Transverse colon (tissue), 4 donors: ENCODE measurements around the gene ZHX3. TPM values are rescaled to one million over a fixed set of nuclear protein-coding genes. Genes with fewer than 3 reads are reported as not detected.

ENCODE experiments used
- DNase-seq: peaks from one replicate; pipeline ENCODE4 v3.0.0-alpha.2; 2019
- H3K27ac ChIP-seq, 4 donors: fragments of 200-600 bp; sonication (generic); 2 replicates each; pipeline ENCODE4 v1.5.1; 2016 to 2018; ENCODE audit warnings: inconsistent platforms in 4 of 4
- H3K27me3 ChIP-seq: fragments of 200-600 bp; sonication (generic); 2 replicates; pipeline ENCODE4 v1.5.1; 2017; ENCODE audit warnings: inconsistent platforms
- H3K36me3 ChIP-seq, 4 donors: fragments of 200-600 bp; sonication (generic); 2 replicates each; pipeline ENCODE4 v1.5.1; 2017 to 2019; ENCODE audit warnings: inconsistent platforms in 4 of 4
- H3K4me1 ChIP-seq, 4 donors: fragments of 200-600 bp; sonication (generic); 2 replicates each; pipeline ENCODE4 v1.5.1; 2017 to 2020; ENCODE audit warnings: inconsistent platforms in 4 of 4
- H3K4me3 ChIP-seq, 4 donors: fragments of 200-600 bp; sonication (generic); 1 replicate in 1 of 4; 2 replicates in 3 of 4; pipeline versions ENCODE4 v1.5.1 to v1.6.1; 2017 to 2019; ENCODE audit warnings: inconsistent platforms in 4 of 4
- H3K9me3 ChIP-seq, 2 donors: fragments of 200-600 bp; sonication (generic); 2 replicates each; pipeline ENCODE4 v1.5.1; 2017 to 2019; ENCODE audit warnings: inconsistent platforms in 2 of 2
- EP300 ChIP-seq: sonication (generic); formaldehyde crosslinking; IDR thresholded peaks from one replicate; pipeline ENCODE4 v1.6.1; 2017; ENCODE audit warnings: antibody characterized with exemption, low read depth
- POLR2A ChIP-seq: fragments of 450-650 bp; IDR thresholded peaks from one replicate; pipeline ENCODE4 v1.6.1; 2016; ENCODE audit warnings: antibody characterized with exemption, mild to moderate bottlenecking, moderate library complexity
- POLR2AphosphoS5 ChIP-seq, 3 donors: sonication (generic); formaldehyde crosslinking; IDR thresholded peaks; one replicate each; pipeline ENCODE4 v1.6.1; 2016; ENCODE audit warnings: antibody characterized with exemption in 3 of 3
- WGBS, 2 donors: methylation state at CpG; one replicate each; pipeline ENCODE4 v1.1.5; 2018; ENCODE audit warnings: low coverage in 1 of 2; 5-methylcytosine and 5-hydroxymethylcytosine counted together
- in situ Hi-C, 4 donors: fragments of 200-750 bp; cut with MboI; loops; one replicate each; pipeline versions ENCODE4 v1.15.0 to v1.15.1; 2017; ENCODE audit warnings: low sequenced_read_pairs in 3 of 4, low pct_ligation_motif_present in 1 of 4, low pct_unique_long_range_greater_than_20kb in 1 of 4
- intact Hi-C: fragments of 100-400 bp; cut with DNase I; formaldehyde crosslinking; loops from one replicate; pipeline ENCODE4 v1.15.1; 2023; ENCODE audit warnings: low total_unique reads
- total RNA-seq, 4 donors: library from RNA; depleted of rRNA; stranded (reverse); fragments of >200 nt; gene quantifications; one replicate each; pipeline ENCODE4 v1.1.0, GENCODE V29; 2016
- TF ChIP-seq, protein P1 (sequence below), 5 experiments: fragments of 200-600 bp in 3 of 5; fragments of 450-650 bp in 2 of 5; sonication (generic) in 3 of 5; IDR thresholded peaks; 1 replicate in 2 of 5; 2 replicates in 3 of 5; pipeline ENCODE4 v1.5.1; 2016 to 2017; ENCODE audit warnings: antibody characterized with exemption in 5 of 5, inconsistent platforms in 3 of 5, mild to moderate bottlenecking in 2 of 5, moderate library complexity in 1 of 5

Gene ZHX3
- total RNA-seq, 4 donors from 2014 or later: 22.7 to 34.8 (median 26.4) TPM

DNA sequence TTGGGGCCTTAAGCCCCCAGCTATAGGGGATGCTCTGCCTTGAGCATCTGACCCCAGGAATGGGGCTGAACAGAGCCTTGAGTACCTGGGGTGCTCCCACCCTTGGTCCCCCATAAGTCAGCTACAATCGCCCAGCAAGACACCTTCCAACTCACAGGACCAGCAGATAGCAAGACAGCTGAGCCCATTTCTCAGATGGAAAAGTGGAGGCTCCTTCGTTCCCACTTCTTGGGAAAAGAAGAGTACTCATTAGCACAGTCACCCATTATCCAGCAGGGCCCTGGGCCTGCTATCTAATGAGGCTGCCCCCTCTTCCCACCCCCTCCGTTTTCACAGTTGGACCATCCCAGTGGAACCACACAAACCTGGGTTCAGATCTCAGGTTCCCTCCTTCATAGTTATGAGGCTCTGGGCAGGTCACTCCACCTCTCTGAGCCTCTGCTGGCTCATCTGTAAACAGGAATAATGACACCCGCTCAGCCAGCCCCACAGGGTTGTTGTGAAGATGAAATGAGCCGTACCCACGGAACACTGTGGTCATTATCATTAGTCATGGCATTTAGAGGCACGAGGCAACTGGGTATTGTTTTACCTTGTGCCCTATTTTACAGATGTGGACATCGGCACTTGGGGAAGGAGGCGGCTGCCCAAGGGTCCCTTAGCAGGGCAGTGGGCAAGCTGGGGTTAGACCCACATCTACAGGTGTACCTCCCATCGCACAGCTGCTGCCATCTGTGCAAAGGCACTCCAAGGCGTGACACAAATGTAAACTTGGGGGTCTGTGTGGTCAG, 27.6 kb upstream of the ZHX3 start:
- 80% methylated on average over 11 of the region's 11 CpGs; no CpG with 5 or more reads in 1 of the 2 donors for WGBS, 2 donors
- H3K4me3 ChIP-seq: no peak overlapping the region
- DNase-seq: no peak
- no peaks in the 10 kb centered on the region for H3K27me3 ChIP-seq
- peaks cover 4 to 28% (median 22%) of the 10 kb centered on the region in 4 donors for H3K4me1 ChIP-seq
- H3K36me3 ChIP-seq: peaks cover 0 to 7% (median 3%) of the 10 kb centered on the region in 4 donors
- TF ChIP-seq POLR2A: no peak
- TF ChIP-seq, protein P1, sequence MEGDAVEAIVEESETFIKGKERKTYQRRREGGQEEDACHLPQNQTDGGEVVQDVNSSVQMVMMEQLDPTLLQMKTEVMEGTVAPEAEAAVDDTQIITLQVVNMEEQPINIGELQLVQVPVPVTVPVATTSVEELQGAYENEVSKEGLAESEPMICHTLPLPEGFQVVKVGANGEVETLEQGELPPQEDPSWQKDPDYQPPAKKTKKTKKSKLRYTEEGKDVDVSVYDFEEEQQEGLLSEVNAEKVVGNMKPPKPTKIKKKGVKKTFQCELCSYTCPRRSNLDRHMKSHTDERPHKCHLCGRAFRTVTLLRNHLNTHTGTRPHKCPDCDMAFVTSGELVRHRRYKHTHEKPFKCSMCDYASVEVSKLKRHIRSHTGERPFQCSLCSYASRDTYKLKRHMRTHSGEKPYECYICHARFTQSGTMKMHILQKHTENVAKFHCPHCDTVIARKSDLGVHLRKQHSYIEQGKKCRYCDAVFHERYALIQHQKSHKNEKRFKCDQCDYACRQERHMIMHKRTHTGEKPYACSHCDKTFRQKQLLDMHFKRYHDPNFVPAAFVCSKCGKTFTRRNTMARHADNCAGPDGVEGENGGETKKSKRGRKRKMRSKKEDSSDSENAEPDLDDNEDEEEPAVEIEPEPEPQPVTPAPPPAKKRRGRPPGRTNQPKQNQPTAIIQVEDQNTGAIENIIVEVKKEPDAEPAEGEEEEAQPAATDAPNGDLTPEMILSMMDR (IDR thresholded peaks at IDR 0.05): no peak
- TF ChIP-seq POLR2AphosphoS5 (IDR thresholded peaks at IDR 0.05): no peak
- TF ChIP-seq EP300: no peak
- H3K9me3 ChIP-seq: no peaks in the 10 kb centered on the region
- in situ Hi-C loops (loop anchor here in 3 of 4 donors (5.0 to 25.0 kb wide), 3 partner anchors 173 to 383 kb away; no protein-coding TSS in a partner anchor), intact Hi-C loops (loop anchor here (2.0 to 5.0 kb wide), 2 partner anchors 20 to 77 kb away; no protein-coding TSS in a partner anchor)
- H3K27ac ChIP-seq: no peak overlapping the region

DNA sequence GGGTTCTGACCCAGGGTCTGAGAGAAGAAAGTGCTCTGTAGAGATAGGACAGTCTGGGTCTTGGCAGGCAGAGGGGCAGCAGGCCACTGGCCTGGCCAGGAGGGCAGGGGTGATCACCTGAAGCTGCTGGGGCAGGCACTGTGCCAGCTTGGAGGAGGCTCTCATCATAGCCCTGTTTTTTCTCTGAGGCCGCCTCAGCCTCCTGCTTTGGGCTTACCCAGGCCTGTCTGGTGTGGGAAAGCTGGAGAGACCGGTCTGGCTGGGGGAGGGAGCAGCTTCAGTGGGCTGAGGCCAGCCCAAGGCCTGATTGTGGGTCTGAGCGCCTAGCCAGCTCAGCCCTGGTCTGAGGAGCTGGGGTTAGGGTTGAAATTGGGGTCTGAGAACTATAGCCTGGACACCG, 26.9 kb upstream of the ZHX3 start:
- Histone ChIP-seq H3K9me3 (no peaks in the 10 kb centered on the region), H3K36me3 (peaks cover 0 to 1% (median 0%) of the 10 kb centered on the region in 4 donors), H3K27me3 (no peaks in the 10 kb centered on the region), H3K4me1 (peaks cover 6 to 35% (median 26%) of the 10 kb centered on the region in 4 donors), H3K27ac (no peak overlapping the region), H3K4me3 (no peak overlapping the region)
- in situ Hi-C loops (loop anchor here in 3 of 4 donors (5.0 to 25.0 kb wide), 3 partner anchors 172 to 382 kb away; no protein-coding TSS in a partner anchor), intact Hi-C loops (loop anchor here (2.0 kb wide), 1 partner anchor 20 kb away; no protein-coding TSS in a partner anchor)
- TF ChIP-seq POLR2AphosphoS5 (IDR thresholded peaks at IDR 0.05): no peak
- no peak for TF ChIP-seq EP300
- TF ChIP-seq POLR2A: no peak
- TF ChIP-seq, protein P1 (IDR thresholded peaks at IDR 0.05): no peak
- WGBS, 2 donors: 95% methylated on average over 4 of the region's 4 CpGs; no CpG with 5 or more reads in 1 of the 2 donors
- DNase-seq: no peak

DNA sequence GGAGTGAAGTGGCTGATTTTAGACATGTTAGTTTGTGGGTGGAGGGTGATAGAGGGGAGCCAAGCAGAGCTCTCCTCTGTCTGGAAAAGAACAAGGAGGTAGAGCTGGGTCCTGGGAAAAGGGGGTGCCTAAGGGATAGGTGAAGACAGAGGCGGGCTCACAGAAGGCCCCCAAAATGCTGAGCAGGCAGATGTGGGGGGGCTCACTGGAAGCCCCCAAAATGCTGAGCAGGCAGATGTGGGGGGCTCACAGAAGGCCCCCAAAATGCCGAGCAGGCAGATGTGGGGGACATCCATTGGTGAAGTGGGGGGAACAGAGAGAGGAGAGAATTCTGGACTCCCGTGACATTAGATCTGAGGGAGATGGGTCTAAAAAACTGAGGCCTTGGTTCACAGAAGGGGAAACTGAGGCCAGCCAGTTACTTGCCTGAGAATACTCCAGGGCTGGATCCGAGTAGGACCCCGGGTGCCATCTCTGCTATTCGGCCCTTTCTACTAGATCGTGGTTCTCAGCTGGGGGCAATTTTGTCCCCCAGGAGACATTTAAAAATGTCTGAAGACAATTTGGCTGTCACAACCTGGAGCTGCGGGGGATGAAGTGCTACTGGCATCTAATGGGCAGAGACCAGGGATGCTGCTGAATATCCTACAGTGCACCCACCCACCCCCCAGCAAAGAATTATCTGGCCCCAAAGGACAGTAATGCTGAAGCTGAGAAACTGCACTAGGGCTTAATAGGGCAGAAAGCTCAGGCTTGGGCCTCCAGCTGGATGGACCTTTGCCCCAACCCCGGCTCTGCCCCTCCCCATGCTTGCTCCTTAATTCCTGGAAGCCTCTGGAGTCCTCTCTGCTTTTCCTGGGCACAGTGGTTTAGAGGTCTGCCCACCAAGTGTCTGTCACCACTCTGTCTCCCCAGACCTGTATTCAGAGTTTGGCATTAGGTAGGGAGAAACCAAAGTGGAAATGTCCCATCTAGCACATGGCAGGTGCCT, 25.2 kb upstream of the ZHX3 start:
- intact Hi-C loops (no loop called here), in situ Hi-C loops (loop anchor here in 3 of 4 donors (5.0 to 25.0 kb wide), 3 partner anchors 170 to 380 kb away; no protein-coding TSS in a partner anchor)
- Histone ChIP-seq H3K9me3 (no peaks in the 10 kb centered on the region), H3K27me3 (no peaks in the 10 kb centered on the region), H3K27ac (no peak overlapping the region), H3K4me1 (peaks cover 6 to 36% (median 26%) of the 10 kb centered on the region in 4 donors), H3K36me3 (no peaks in the 10 kb centered on the region), H3K4me3 (no peak overlapping the region)
- TF ChIP-seq POLR2AphosphoS5 (IDR thresholded peaks at IDR 0.05): no peak
- TF ChIP-seq, protein P1 (IDR thresholded peaks at IDR 0.05): no peak
- no peak for TF ChIP-seq EP300
- no peak for TF ChIP-seq POLR2A
- peak; percentile 24 for DNase-seq
- WGBS, 2 donors: 88 to 94% methylated on average over 7 to 9 of the region's 9 CpGs
